GM19099 (cell line): ENCODE data around the gene ERG28.

ENCODE experiments used
- POLR2A ChIP-seq: IDR thresholded peaks from 3 replicates; pipeline ENCODE4 v1.6.1; 2011; ENCODE audit warnings: low read depth; ENCODE audit not compliant: insufficient read length; ENCODE audit errors: extremely low read depth

ERG28 gene, protein sequence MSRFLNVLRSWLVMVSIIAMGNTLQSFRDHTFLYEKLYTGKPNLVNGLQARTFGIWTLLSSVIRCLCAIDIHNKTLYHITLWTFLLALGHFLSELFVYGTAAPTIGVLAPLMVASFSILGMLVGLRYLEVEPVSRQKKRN

DNA sequence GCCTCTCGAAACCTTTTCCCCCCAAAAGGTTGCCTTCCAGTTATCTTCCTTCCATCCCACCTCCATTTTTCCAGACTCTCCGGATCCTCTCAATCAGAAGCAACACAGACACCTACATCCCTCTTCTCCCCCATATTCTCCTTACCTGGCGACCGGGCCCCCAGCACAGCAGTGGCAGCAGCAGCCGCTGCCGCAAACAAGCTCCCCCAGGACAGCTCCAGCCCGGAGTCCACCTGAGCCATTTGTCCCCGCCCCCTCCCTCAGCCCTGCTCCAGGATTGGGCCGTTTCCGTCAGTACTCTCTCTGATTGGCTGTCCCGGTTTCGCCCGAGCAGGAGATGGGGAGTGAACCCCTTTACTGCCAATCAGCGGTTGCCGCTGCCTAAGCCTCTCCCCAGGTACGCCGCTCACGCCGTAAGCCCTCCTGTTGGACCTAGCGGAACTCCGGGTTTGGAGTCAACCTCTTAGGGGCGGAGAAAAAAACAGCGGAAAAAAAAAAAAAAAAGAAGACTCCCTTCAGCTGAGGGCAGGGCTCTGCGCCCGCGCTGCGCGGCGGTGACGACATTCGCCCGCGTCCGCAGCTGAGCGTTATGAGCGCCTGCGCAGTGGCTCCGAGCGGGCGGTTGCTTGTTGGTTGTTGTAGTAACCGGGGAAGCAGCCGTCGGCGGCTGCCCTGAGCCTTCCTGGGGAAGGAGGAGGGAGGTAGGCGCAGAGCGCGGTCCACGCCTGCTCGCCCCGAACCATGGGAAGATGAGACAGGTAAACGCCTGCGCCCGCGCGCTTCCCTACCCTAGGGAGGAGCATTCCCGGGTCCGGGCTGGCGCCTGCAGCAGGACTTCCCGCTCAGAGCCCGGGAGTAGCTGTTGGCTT is at the start of gene ERG28, which contains the start of gene TTLL5:
TSS of gene ERG28 (minus strand) at position 247 of the 869 bp plus-strand sequence. CDS start 3,374 bp downstream, outside the sequence.
TSS of gene TTLL5 (plus strand) at position 617 of the 869 bp plus-strand sequence. CDS start 1,904 bp downstream, outside the sequence.
- peak; percentile 88 for TF ChIP-seq POLR2A

DNA sequence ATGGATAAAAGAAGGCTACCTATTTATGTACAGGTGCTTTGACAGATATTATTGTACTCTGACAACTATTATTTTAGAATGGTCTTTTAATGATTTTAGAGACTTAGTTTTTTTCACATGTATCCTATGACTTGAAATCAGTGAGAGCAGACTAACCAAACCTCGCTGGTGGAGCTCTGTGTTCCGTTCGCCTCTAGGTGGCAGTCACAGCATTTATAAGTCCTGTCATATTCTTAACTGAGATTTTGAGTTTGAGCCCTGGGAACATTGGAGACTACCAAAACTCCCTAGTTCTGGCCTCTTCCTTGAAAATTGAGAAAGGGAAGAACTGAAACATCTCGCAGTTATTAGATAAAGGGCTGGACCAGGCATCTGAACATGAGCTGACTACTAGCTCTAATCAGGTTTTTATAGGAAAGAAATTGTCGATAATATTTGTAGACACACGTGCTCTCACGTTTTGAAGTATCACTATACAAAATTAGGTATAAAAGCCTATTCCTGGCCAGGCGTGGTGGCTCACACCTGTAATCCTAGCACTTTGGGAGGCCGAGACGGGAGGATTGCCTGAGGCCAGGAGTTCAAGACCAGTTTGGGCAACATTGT is 48.6 kb upstream of the ERG28 start:
- TF ChIP-seq POLR2A: no peak

DNA sequence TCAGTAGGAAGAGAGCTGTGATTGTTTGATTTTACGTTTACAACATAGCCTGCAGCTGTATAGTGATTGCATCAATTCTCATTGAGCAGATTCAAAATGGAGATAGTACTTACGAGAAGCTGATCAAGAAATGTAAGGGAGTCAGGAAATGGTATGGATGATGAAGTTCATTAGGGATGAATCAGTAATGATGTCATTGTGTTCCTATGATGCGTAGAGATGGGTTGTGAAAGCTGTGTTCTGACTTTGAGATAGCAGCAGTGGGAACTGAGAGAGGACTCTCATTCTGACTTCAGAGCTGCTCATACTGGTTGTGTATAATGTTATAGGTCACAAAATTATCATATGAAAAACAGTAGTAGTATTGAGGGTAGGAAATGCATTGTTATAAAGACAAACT is 44.3 kb upstream of the ERG28 start:
- TF ChIP-seq POLR2A: no peak

DNA sequence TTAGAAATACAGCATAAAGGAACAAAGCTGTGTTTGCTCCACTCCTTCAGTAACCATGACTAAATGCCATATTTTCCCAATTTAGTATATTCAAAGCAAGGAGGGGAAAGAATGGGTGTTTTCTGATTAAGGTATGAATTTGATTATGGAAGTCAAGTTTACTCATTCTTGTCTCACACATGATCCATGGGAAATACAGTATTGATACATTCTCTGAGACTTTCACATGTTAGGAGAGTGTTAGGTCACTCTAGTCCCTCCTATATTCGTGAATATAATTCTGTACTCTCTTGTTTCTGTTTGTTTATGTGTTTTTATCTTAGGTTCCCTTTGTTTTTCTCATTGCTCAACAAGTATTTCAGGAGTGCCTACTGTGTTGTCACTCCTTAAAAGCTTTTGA is 42.8 kb upstream of the ERG28 start:
- no peak for TF ChIP-seq POLR2A

DNA sequence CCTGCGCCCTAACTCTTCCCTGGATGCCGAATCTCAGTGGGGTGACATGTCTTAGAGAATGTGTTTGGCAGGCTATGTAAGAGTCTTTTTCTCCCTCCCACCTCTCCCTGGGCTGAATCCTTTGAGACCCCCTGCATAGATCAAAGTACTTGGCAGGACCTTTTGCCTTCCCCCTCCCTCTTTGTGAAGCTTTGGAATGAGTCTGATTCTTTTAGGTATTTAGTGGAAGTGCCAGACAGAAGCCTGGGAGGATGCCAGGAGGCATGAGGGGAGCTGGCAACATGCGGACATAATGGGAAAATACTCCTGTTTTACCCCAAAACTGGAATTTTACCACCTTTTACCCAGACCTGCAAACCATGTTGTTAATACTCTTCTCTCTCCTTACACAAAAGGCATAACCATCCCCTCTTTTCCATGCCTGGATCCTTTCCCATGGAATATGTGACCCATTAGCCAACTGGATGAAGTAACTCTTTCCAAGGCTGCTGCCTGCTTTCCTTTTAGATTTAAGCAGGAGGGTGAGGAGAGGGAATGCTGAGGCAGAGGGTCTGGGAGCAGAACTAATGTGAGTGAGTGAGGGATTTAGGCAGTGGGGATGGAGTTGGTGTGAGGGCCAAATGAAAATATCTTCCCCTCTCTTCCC is 42.1 kb upstream of the ERG28 start:
- TF ChIP-seq POLR2A: no peak

DNA sequence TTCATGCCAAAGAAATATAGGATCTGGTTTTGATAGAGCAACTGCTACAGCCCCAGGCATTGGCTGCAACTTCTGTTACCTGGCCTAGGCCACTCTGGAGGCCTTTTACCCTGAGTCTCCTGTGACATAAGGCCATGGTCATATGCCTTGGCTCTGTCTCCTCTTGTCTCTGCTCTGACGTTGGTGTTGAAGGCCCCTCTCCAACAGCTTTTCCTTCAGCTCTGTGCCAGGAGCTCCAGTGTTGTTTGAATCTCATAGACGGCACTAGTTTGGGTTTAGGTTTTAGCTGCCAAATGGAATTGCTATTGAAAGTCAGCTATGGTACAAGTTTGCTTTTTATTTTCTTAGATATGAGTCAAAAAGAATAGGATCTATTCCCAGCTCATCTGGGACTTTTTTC is 41.4 kb upstream of the ERG28 start:
- TF ChIP-seq POLR2A: no peak

DNA sequence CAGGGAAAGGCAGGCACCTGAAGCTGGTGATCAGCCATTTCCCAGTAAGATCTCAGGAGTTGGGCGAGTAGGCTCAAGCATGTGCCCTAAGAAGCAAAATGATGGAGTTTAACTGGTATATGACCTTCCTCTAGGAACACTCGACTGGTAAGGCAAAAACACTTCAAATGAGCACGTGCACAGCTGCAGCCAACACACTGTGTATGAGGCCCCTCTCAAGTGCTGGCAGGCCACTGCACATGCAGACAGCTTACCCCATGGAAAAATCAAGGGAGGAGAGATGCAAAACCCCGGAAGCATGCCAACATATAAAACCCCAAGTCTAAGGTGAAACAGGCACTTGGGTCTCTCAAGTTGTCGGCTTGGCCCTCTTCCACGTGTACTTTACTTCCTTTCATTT is 39.6 kb upstream of the ERG28 start:
- no peak for TF ChIP-seq POLR2A

DNA sequence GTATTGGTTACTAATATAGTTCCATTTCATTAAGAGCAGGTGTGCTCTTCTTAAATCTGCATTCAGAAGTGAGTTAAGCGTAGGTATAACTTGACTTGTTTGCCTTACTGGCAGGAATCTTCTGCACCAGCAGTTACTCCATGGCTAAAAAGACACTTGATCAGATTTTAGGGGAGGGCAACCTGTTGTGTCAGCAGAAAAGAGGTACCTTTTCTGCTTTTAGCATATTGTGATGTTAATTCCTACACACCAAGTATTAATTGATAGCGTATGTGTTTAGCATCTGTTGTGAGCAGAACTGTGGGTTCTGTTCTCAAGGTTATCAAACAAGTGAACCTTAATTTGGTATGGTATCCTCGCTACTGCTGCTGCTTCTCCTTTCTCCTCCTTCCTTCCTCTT is 38.7 kb upstream of the ERG28 start:
- TF ChIP-seq POLR2A: no peak

DNA sequence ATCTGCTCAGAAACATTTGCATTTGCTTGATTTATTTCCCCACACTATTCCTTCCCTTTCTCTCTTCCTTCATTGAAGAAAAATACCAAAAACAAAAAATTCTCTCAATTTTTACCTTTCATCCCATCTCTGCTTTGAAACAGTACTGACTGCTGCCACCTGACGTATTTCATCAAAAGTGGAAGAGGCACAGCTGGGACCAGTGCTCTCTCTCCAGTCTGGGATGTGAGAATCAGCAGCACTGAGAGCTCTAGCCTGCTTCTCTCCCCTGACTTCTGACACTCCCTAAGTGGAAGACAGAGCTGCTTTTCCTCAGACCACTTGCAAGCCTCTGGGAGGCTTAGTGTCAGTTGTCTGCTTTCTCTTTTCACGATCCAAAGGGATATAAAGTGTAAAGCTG is 37.2 kb upstream of the ERG28 start:
- TF ChIP-seq POLR2A: no peak

DNA sequence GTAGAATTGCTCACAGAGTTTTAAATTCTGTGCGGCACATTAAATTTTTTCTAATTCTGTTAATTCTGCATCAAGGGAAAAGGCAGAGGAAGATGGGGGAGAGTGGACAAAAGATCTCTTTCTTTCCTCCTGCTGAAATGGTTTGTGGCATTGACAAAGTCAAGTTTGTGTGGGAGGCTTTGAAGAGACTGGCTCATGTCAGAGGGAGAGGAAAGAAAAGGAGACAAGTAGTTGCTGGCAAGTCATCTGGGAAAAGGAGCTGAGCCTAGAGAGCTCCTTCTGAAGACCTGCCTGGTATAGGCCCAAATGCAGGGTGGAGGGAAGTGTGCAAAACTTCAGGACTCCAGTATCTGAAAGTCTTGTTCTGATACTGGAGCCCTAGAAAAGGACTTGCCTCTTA is 36.7 kb upstream of the ERG28 start:
- no peak for TF ChIP-seq POLR2A

DNA sequence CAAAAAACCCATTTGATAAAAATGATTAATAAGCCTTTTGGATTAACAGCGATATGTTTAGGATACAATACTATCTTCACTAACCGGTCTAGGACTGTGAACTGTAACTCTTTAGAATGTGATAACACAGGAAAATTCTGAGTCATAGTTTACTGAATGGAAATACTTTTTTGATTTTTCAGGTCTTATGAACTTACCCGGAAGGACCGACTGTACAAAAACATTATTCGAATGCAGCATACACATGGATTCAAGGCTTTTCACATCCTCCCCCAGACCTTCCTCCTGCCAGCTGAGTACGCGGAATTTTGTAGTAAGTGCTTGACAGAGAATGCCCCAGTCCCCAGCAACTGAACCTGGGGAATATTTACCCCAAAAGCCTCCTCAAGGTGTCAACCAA is 29.3 kb upstream of the ERG28 start:
- TF ChIP-seq POLR2A: no peak

DNA sequence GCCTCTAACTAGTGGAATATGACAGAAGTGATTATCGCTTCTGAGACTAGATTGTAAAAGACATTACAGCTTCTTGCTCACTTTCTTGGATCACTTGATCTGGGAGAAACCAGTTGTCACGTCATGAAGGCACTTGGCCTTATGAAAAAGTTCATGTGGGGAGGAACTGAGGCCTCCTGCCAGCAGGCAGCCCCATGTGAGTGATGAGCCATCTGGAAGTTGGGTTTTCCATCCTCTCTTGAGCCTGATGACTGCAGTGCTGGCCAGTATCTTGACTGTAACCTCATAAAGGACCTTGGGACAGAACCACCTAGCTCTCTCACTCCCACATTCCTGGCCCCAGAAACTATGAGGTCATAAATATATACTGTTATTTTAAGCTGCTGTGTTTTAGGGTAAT is 28.3 kb upstream of the ERG28 start:
- TF ChIP-seq POLR2A: no peak

DNA sequence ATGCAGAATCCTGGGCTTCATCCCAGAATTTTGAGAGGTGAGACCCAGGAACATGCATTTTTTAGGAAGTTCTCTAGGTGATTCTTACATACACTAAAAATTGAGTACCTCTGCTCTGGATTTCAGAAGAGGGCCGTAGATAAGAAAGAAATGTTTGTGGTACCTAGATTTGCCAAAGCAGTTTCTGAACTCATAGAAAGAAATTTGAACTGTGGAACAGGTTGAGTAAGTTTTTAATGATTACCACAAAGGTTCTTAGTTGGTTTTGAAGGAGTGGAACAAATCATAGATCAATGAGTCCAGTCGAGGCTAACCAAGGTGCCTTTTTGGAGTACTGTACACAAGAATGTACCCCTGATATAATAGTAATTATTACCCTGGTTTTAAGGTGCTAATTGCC is 25.2 kb upstream of the ERG28 start:
- no peak for TF ChIP-seq POLR2A

DNA sequence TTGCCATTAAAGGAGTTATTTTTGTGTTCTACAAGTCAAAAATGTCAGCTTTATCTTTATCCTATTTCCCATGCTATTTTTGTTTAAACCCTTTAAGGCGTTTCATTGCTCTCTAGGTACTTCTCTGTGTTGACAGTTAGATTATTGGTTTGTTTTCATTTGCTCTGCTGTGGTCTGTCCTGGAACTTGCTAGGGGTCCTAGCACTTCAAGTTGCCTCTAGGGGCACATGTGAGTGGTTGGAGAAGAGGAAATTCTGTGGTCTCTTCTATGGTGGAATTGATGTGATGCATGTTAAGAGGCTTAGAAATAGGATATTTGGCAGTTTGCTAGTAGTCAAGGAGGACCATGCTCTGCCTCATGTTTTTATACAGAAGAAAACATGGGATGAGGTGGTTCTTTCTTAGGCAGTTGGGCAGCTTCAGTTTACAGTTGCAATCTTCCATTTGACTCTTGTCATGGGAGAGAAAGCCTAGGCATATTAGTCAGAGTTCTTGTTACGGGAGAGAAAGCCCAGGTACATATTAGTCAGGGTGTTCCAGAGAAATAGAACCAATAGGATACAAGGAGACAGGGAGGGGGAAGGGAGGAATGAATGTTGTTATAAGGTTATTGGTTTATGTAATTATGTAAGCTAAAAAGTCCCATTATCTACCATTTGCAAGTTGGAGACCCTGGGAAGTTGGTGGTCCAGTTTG is 14.7 kb upstream of the ERG28 start:
- no peak for TF ChIP-seq POLR2A
